HUES6 (cell line): ENCODE results near the gene CEP350.

Source experiments
- H3K27ac ChIP-seq: 2 replicates; pipeline ENCODE4 v1.7.0; 2013; ENCODE audit warnings: low read depth, mild to moderate bottlenecking, low read length, inconsistent platforms
- H3K27me3 ChIP-seq: 2 replicates; pipeline ENCODE4 v1.6.1; 2013; ENCODE audit warnings: low read length; ENCODE audit not compliant: control insufficient read depth, insufficient read depth
- H3K36me3 ChIP-seq: 2 replicates; pipeline ENCODE4 v1.6.1; 2013; ENCODE audit warnings: low read length; ENCODE audit not compliant: control insufficient read depth, insufficient read depth
- H3K4me1 ChIP-seq: 2 replicates; pipeline ENCODE4 v1.6.1; 2013; ENCODE audit warnings: low read length; ENCODE audit not compliant: control insufficient read depth, insufficient read depth
- H3K4me3 ChIP-seq: 2 replicates; pipeline ENCODE4 v1.5.1; 2013; ENCODE audit warnings: low read depth, low read length
- H3K9ac ChIP-seq: one replicate; pipeline ENCODE4 v1.6.1; 2013; ENCODE audit warnings: mild to moderate bottlenecking, low read length
- H3K9me3 ChIP-seq: 2 replicates; pipeline ENCODE4 v1.6.1; 2013; ENCODE audit warnings: low read depth, low read length; ENCODE audit not compliant: control insufficient read depth, insufficient read depth

CEP350 gene

DNA sequence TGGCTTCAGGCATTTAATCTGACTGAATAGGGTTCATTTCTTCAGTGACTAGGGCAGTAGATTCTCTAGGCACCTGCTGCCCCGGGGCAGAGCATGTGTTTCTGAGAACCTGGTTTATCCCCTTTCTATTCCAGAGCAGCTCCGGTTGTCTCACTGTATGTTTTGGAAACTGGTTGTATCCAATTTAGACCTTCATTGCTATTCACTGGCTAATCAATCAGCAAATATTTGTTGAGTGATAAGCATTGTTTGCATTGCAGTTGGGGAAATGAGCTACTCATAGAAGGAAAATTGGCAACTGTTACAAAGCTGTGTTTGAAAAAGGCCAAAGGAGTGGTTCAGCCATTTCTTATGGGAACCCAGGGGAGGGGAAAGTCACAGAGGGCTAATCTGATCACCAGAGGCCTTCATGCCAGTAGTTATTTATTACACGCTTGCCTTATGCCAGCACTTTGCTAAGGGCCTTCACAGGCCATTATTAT, 203.0 kb downstream of the CEP350 start:
- H3K27me3 ChIP-seq = peaks cover 26% of the 10 kb centered on the region
- H3K9ac ChIP-seq = no peak overlapping the region
- no peak overlapping the region for H3K4me3 ChIP-seq
- no peak overlapping the region for H3K27ac ChIP-seq
- H3K4me1 ChIP-seq = peaks cover 21% of the 10 kb centered on the region
- H3K9me3 ChIP-seq = no peaks in the 10 kb centered on the region
- no peaks in the 10 kb centered on the region for H3K36me3 ChIP-seq

- Histone ChIP-seq H3K9me3 (no peaks in the 10 kb centered on the region), H3K27me3 (peaks cover 17% of the 10 kb centered on the region), H3K27ac (no peak overlapping the region), H3K4me1 (peaks cover 21% of the 10 kb centered on the region), H3K9ac (no peak overlapping the region), H3K36me3 (no peaks in the 10 kb centered on the region), H3K4me3 (no peak overlapping the region)
These were observed 203.8 kb downstream of the CEP350 start for GRCh38 chr1:180158149-180159147.

- peaks cover 10% of the 10 kb centered on the region for H3K27me3 ChIP-seq
- no peak overlapping the region for H3K27ac ChIP-seq
- peaks cover 23% of the 10 kb centered on the region for H3K4me1 ChIP-seq
- no peaks in the 10 kb centered on the region for H3K9me3 ChIP-seq
- no peak overlapping the region for H3K9ac ChIP-seq
- no peak overlapping the region for H3K4me3 ChIP-seq
- no peaks in the 10 kb centered on the region for H3K36me3 ChIP-seq
These were observed 205.7 kb downstream of the CEP350 start for GRCh38 chr1:180160357-180160756.

DNA sequence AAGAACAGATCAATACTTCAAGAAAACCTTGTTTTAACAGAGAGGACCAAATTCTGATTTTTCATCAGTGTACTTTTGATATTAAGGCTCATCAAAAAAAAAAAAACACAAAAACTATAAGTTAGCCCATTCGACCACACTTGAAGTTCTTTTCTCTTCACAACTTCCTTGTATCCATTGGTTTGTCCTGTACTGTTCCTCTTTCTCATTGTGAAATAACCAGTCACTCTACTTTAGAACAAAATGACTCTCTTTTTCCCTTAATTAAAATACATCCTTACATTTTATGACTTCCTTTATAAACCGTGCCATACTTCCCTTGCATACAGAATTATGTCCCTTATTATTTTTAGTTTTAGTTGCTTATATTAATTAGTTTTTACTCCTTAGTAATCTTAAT, 208.4 kb downstream of the CEP350 start:
- H3K9me3 ChIP-seq = no peaks in the 10 kb centered on the region
- peaks cover 36% of the 10 kb centered on the region for H3K4me1 ChIP-seq
- no peak overlapping the region for H3K27ac ChIP-seq
- H3K27me3 ChIP-seq = no peaks in the 10 kb centered on the region
- no peak overlapping the region for H3K4me3 ChIP-seq
- no peak overlapping the region for H3K9ac ChIP-seq
- H3K36me3 ChIP-seq = no peaks in the 10 kb centered on the region
